D721Med (cell line): Measurements from ENCODE around the gene ATP1A4.

Experiments used
- DNase-seq: peaks from one replicate; pipeline ENCODE4 v3.0.0; 2011; ENCODE audit warnings: low spot score; ENCODE audit not compliant: insufficient read length
- FAIRE-seq: peaks from 2 replicates; lab custom pipeline; 2011; peaks lifted over from hg19 to GRCh38; lab: Jason Lieb, UNC
- TF ChIP-seq, protein P1 (sequence below): IDR thresholded peaks from 2 replicates; pipeline ENCODE4 v1.5.1; 2012; ENCODE audit warnings: mild to moderate bottlenecking, control low read depth; ENCODE audit not compliant: insufficient read depth; ENCODE audit errors: missing control alignments

Gene ATP1A4

DNA sequence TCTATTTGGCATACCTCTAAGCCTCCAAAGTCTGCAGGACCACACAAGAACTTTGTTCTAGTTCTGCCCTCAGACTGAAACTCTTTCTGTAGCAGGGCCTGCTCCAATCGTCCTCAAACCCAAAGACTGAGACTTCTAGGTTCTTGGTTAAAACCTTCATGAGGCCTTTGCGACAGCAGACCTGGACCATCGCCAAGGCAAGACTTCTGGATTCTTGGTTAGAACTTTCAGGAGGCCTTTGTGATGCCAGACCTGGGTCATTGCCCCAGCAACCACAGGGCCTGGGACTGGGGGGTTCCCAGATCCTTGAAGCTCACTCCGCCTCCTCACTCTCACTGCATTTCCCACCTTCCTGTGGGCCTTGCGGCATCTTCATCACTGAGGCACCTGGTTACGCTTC lies at the start of gene ATP1A4:
ATP1A4 (plus strand) TSS at position 301 of the 400 bp plus-strand sequence. CDS start 438 bp downstream, outside the sequence.
- TF ChIP-seq, protein P1, sequence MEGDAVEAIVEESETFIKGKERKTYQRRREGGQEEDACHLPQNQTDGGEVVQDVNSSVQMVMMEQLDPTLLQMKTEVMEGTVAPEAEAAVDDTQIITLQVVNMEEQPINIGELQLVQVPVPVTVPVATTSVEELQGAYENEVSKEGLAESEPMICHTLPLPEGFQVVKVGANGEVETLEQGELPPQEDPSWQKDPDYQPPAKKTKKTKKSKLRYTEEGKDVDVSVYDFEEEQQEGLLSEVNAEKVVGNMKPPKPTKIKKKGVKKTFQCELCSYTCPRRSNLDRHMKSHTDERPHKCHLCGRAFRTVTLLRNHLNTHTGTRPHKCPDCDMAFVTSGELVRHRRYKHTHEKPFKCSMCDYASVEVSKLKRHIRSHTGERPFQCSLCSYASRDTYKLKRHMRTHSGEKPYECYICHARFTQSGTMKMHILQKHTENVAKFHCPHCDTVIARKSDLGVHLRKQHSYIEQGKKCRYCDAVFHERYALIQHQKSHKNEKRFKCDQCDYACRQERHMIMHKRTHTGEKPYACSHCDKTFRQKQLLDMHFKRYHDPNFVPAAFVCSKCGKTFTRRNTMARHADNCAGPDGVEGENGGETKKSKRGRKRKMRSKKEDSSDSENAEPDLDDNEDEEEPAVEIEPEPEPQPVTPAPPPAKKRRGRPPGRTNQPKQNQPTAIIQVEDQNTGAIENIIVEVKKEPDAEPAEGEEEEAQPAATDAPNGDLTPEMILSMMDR = no peak
- DNase-seq (no peak), FAIRE-seq (no peak)

- TF ChIP-seq, protein P1 = no peak
These were observed 49.5 kb upstream of the ATP1A4 start for GRCh38 chr1:160101717-160102522.

DNA sequence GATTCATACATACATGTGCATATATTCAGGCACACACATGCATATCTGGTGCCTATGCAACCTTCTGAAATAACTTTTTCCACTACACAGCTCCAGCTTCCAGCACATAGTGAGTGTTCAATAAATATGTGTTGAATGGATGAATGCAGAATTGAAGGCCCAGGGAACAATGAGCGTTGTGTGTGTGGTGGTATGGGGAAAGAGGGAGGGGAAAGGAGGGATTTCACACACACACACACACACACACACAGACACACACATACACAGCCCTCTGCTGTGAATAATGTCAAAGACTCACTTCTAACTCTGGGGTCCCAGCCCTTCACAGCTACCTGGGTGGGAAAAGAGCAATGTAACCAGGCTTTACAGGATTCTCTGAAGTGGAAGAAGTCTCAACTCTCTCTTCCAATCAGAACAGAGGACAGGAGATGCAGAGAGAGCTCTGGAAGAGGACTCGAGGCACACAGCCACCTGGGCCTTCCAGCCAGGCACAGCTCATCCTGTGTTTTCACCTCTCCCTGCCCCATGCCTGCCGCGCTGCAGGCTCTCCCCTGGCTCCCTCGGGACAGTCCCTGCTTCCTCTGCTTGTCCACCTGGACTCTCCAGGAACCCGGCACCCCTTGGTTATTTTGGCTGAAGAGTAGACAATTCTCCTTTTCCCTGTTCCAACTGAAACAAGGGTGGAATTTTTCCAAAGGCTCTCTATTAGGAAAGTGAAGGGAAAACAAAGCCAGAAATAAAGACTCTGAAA lies 47.6 kb upstream of the ATP1A4 start:
- TF ChIP-seq, protein P1 = no peak
- DNase-seq (no peak), FAIRE-seq (no peak)

More at GRCh38 chr1:160101717-160102522, 49.5 kb upstream of the ATP1A4 start:
- peak; percentile 51 for FAIRE-seq
- no peak for DNase-seq

GRCh38 chr1:160104486-160104885 lies 46.9 kb upstream of the ATP1A4 start:
- DNase-seq = no peak
- TF ChIP-seq, protein P1 = no peak
- no peak for FAIRE-seq

- TF ChIP-seq, protein P1 = no peak
- DNase-seq (no peak), FAIRE-seq (no peak)
These were observed 46.2 kb upstream of the ATP1A4 start for GRCh38 chr1:160105155-160105554.

GRCh38 chr1:160107512-160107911 lies 43.9 kb upstream of the ATP1A4 start:
- TF ChIP-seq, protein P1 = no peak
- FAIRE-seq (no peak), DNase-seq (no peak)
